ENCODE results near the gene SEMA3E.

Gene SEMA3E

GRCh38 chr7:83640240-83640639 lies 8.7 kb downstream of the SEMA3E start:
- Histone ChIP-seq H3K4me1 (ENCODE audit: insufficient read depth, low read length, poor library complexity, severe bottlenecking) (no peaks in the 10 kb centered on the region), H3F3A (ENCODE audit: low read depth) (no peaks in the 10 kb centered on the region), H3K36me3 (ENCODE audit: insufficient read depth, low read length) (no peaks in the 10 kb centered on the region), H3K9ac (ENCODE audit: low read depth, low read length, poor library complexity, severe bottlenecking) (no peak overlapping the region), H4K20me1 (ENCODE audit: insufficient read depth, low read length, poor library complexity, severe bottlenecking) (no peaks in the 10 kb centered on the region), H3K4me2 (ENCODE audit: low read depth, low read length, poor library complexity, severe bottlenecking) (no peak overlapping the region), H3K4me3 (ENCODE audit: low read length, poor library complexity, severe bottlenecking) (no peak overlapping the region), H3K27me3 (ENCODE audit: insufficient read depth, low read length, poor library complexity, severe bottlenecking) (no peaks in the 10 kb centered on the region), H2AFZ (ENCODE audit: low read length) (no peak overlapping the region), H3K9me3 (ENCODE audit: insufficient read depth, low read depth, low read length) (no peaks in the 10 kb centered on the region), H3K9me2 (replicated peaks; ENCODE audit: low read depth, low read length) (no peaks in the 10 kb centered on the region), H3K79me2 (ENCODE audit: insufficient read depth, low read length) (no peaks in the 10 kb centered on the region)
- TF ChIP-seq CTCF (conservative IDR thresholded peaks at IDR 0.05; ENCODE audit: low read length) (no peak), EZH2phosphoT487 (IDR thresholded peaks at IDR 0.05; ENCODE audit: borderline replicate concordance) (no peak)

GRCh38 chr7:83633516-83633915 lies 15.4 kb downstream of the SEMA3E start:
- no peaks in the 10 kb centered on the region for H3K79me2 ChIP-seq (ENCODE audit: insufficient read depth, low read length)
- H3K4me1 ChIP-seq (ENCODE audit: insufficient read depth, low read length, poor library complexity, severe bottlenecking): no peaks in the 10 kb centered on the region
- no peak for TF ChIP-seq CTCF (conservative IDR thresholded peaks at IDR 0.05; ENCODE audit: low read length)
- no peak for TF ChIP-seq EZH2phosphoT487 (IDR thresholded peaks at IDR 0.05; ENCODE audit: borderline replicate concordance)

GRCh38 chr7:83629117-83629880 lies 19.6 kb downstream of the SEMA3E start:
- no peak overlapping the region for H3K4me3 ChIP-seq (ENCODE audit: low read length, poor library complexity, severe bottlenecking)
- no peaks in the 10 kb centered on the region for H3K36me3 ChIP-seq (ENCODE audit: insufficient read depth, low read length)
- H3K27me3 ChIP-seq (ENCODE audit: insufficient read depth, low read length, poor library complexity, severe bottlenecking): no peaks in the 10 kb centered on the region
- H3K9ac ChIP-seq (ENCODE audit: low read depth, low read length, poor library complexity, severe bottlenecking): no peak overlapping the region
- no peaks in the 10 kb centered on the region for H3K79me2 ChIP-seq (ENCODE audit: insufficient read depth, low read length)
- no peak for TF ChIP-seq EZH2phosphoT487 (IDR thresholded peaks at IDR 0.05; ENCODE audit: borderline replicate concordance)
- TF ChIP-seq CTCF (conservative IDR thresholded peaks at IDR 0.05; ENCODE audit: low read length): no peak
- no peak overlapping the region for H2AFZ ChIP-seq (ENCODE audit: low read length)
- no peaks in the 10 kb centered on the region for H3K9me3 ChIP-seq (ENCODE audit: insufficient read depth, low read depth, low read length)
- no peak overlapping the region for H3K4me2 ChIP-seq (ENCODE audit: low read depth, low read length, poor library complexity, severe bottlenecking)
- H3K4me1 ChIP-seq (ENCODE audit: insufficient read depth, low read length, poor library complexity, severe bottlenecking): no peaks in the 10 kb centered on the region
- no peaks in the 10 kb centered on the region for H4K20me1 ChIP-seq (ENCODE audit: insufficient read depth, low read length, poor library complexity, severe bottlenecking)
- H3K9me2 ChIP-seq (replicated peaks; ENCODE audit: low read depth, low read length): no peaks in the 10 kb centered on the region
- no peaks in the 10 kb centered on the region for H3F3A ChIP-seq (ENCODE audit: low read depth)

More at GRCh38 chr7:83633516-83633915, 15.4 kb downstream of the SEMA3E start:
- Histone ChIP-seq H3K27me3 (ENCODE audit: insufficient read depth, low read length, poor library complexity, severe bottlenecking) (no peaks in the 10 kb centered on the region), H3F3A (ENCODE audit: low read depth) (no peaks in the 10 kb centered on the region), H4K20me1 (ENCODE audit: insufficient read depth, low read length, poor library complexity, severe bottlenecking) (no peaks in the 10 kb centered on the region), H3K4me3 (ENCODE audit: low read length, poor library complexity, severe bottlenecking) (no peak overlapping the region), H2AFZ (ENCODE audit: low read length) (no peak overlapping the region), H3K9me3 (ENCODE audit: insufficient read depth, low read depth, low read length) (no peaks in the 10 kb centered on the region), H3K4me2 (ENCODE audit: low read depth, low read length, poor library complexity, severe bottlenecking) (no peak overlapping the region), H3K9ac (ENCODE audit: low read depth, low read length, poor library complexity, severe bottlenecking) (no peak overlapping the region), H3K9me2 (replicated peaks; ENCODE audit: low read depth, low read length) (no peaks in the 10 kb centered on the region), H3K36me3 (ENCODE audit: insufficient read depth, low read length) (no peaks in the 10 kb centered on the region)
